Right renal pelvis (tissue), 4 donors: ENCODE data around the gene INVS. TPM values are rescaled to one million over a fixed set of nuclear protein-coding genes. Genes with fewer than 3 reads are reported as not detected.
"Not testable (repeated sequence)": the region's sequence is repeated elsewhere in the genome, so short reads cannot be mapped to it uniquely, and the experiment has no call there.

Source experiments
- DNase-seq, 4 donors: peaks; one replicate each; pipeline ENCODE4 v3.0.0-alpha.2; 2013; ENCODE audit warnings: low read depth in 4 of 4, low spot score in 3 of 4, missing footprints in 1 of 4
- polyA plus RNA-seq, 4 donors: library from polyadenylated mRNA; unstranded; fragments of 120-200 nt; gene quantifications; one replicate each; pipeline ENCODE4 v1.2.1, GENCODE V29; 2013; ENCODE audit not compliant: insufficient read length in 4 of 4

Gene INVS
- polyA plus RNA-seq, 4 donors, result 14.8 to 22.4 (median 16.5) TPM

DNA sequence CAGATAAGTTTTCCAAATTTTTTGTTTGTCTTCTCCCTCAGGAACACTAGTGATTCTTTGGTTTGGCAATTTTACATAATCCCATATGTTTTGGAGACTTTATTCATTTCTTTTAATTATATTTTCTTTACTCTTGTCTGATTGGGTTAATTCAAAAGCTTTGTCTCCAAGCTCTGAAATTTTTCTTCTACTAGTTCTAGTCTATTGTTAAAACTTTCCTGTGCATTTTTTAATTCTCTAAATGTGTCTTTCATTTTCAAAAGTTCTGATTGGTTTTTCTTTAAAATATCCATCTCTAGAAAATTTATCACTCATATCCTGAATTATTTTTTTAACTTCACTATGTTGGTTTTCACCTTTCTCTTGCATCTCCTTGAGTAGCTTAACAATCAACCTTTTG, 92.2 kb downstream of the INVS start:
- DNase-seq, result no peak

DNA sequence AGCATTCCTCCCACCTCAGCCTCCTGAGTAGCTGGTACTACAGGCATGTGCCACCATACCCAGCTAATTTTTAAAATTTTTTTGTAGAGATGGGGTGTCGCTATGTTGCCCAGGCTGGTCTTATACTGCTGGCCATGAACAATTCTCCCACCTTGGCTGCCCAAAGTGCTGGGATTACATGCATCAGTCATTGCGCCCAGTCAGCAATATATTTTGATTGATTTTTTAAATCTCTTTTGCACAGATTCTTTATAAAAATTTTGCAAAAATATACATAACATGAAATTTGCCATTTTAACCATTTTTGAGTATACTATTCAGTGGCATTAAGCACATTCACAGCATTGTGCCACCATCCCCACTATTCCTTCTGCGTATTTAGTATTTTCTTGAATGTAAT, 94.0 kb downstream of the INVS start:
- no peak for DNase-seq

DNA sequence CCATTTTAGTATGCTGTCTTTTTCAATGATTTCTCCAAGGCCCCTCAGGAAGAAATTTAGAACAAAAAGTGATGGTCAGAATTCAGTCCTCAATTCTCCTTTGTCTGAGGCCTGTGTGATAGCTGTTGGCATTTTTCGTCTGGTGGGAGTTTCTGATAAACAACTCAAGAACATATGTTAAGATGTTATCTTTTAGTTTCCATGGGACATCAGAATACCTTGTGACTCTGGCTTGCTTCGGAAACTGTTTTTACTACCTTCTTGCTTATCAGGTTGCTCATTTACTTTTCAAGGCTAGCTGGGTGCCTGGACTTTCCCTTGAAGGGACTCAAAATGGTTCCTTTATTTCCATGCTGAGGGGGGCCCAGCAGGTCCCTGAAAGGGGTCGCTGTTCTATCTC, 97.2 kb downstream of the INVS start:
- DNase-seq, result no peak

DNA sequence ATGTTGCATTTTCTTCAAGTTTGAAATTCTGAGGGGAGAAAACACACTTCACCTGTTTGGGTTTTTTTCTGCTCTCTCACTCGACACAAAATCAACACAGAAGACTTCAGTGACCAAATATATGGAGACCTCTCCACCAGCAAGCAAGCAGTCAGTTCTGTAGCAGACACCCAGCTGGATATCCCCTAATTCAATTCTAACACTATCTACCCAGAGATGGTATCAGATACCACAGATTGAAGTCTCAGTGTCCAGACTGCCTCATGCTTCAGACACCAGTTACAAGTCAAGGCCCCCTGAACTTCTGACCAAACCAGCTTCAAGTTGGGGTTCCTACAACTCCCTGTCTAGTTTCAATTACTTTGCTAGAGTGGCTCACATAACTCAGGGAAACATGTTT, 97.8 kb downstream of the INVS start:
- DNase-seq, result no peak

DNA sequence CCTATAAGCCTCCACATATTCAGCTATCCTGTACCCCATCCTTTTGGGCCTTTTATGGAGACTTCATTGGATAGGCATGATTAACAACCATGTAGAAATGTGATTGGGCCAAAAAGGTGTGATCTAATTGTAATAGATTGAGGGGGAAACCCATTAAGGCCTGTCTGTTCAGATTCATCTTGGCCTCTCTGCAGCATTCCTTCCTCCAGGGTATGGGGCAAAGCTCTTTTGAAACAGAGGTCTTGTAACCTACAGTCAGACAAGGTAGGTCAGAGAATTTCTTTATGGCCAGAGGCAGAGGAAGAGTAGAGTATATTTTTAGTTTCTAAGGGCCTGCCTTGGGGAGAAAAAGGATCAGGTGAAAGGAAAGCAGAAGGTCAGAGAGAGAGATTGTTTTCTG, 98.5 kb downstream of the INVS start:
- DNase-seq, result no peak

DNA sequence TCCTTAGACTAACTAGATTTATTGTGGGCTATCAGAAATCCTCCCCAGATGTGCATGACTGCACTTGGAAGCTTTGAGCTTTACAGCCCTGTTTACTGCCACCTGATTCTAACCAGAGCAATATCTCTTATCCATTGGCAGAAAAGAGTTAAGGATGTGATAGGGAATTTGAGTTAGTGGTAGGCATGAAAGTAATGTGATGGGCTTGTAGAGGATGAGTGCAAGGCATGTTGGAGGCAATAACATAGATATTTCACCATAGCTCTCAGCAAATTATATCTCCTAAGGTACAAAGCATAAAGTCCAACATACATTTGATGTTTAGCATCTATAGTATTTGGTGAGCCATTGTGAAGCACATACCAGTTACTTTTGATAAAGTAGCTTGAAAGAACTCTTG, 103.8 kb downstream of the INVS start:
- DNase-seq, result no peak

DNA sequence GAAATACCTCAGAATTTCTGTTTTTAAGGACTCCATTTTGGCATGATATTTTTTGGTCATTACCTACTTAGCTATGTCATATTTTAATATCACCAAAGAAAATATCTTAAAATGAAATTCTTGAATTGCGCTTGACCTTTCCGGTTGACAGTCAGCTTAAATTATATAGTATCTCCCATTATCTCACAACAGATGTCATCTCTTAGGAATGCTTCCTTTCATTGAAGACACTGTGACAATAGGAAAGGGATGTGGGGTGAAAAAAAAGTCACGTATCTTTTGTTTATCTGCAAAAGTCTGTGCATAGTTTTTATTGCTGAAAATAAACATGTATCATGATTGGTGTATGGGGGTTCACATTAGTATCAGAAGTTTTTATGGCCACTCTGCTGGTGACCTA, 105.8 kb downstream of the INVS start:
- DNase-seq, result no peak

DNA sequence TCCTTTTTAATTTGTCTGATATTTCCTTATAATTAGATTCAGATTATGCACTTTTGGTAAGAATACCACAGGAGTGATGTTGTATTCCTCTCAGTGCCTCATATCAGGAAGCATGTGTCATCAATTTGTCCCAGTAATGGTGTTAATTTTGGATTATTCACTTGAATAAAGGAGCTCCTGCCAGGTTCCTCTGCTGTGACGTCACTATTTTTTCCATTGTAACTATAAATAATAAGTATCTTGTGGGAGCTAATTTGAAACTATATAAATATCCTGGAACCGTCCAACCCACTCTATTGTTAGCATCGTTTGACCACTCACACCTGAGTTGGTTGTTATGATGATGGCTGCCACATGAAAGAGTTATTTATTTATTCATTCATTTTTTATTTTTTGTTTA, 107.9 kb downstream of the INVS start:
- DNase-seq, result no peak

DNA sequence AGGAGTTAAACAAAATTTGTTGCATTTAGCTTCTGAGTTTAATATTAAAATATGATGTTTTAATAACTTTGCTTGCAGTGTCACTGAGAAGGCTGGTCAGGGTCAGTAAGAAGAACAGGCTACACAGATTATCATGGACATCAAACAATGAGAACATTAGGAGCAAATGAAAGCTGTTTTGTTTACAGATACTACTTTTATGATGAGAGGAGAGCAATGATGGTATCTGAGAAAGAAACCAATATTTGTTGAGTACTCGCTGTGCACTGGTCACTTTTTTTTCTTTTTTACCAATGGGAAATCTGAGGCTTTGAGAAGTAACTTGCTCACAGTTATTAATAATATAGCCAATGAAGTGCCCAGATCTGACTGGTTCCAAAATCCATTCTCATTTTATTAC, 109.6 kb downstream of the INVS start:
- no peak for DNase-seq

DNA sequence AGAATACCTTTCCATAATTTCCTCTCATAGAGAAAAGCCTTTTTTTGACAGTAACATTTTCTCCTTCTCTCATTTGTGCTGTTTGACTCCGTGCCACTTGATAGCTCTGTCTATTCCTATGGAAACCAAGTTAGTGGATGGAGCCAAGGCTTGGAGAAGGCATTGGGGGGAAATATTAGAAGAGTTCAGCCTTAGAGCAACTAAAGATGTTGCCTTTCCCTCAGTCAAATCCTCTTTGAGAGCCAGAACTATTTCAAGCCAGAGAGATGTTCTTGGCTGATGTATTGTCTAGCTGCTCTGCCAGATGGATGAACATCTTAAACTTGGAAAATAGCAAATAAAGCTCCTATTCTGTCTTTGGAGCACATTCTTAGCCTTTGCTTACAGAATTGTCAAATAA, 112.4 kb downstream of the INVS start:
- DNase-seq, result no peak

DNA sequence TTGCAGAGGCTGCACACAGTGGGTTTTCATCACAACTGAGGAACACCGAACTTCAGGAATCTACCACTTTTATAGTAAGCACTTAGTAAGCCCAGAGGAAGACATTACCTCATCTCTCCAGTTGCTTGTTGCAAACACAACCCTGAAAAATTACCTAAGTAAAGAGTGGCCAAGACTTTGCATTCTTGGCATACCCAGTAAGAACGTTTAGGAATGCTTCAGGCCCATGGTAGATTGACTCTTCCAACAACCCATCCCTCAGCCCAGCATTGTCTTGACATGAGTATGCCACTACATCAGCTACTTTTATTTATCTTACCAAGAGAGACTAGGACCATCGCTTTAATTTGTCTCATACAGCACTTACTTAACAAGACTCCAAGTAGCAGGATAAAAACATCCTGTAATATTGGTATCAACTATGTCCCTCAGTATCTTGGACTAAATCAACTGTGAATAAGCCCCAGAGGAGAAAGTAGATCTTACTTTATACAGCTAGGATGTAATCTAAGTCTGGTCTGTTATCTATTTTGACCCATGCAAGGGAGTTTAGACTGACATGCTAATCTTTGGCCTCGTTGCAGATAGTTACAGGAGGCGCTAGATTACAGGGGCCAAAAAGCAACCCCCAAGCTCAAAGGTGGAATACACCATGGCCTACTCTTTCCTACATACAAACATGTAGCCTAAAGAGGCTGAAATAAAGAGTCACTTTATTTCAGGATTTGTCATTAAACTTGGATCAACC, 114.9 kb downstream of the INVS start:
- no peak for DNase-seq

DNA sequence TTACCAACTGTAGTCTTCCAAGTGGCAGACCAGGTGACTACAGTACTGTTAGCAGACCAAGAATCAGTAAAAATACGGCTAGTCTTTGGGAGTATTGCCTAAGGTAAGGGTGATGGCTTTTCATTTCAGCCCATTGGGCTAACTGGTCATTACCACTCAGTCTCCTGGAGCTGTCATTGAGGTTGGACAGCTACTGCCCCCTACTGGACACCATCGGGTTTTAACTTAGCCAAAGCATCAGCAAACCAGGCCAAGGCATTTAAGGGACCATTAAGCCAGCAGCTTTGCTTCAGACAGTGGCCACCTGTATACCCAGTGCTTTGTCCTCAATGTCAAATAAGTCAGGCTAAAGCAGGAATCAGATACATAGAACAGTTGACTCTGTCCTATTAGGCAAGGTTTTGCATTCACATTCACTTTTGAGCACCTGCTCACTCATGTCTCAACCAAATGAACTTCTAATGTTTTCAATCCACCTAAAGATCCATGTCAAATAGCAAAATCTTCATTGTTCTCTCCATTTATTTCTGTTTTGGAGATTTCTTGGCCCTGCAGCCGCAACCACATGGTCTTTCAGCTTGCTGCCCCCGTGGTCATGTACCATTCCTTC, 117.2 kb downstream of the INVS start:
- DNase-seq, result no peak

DNA sequence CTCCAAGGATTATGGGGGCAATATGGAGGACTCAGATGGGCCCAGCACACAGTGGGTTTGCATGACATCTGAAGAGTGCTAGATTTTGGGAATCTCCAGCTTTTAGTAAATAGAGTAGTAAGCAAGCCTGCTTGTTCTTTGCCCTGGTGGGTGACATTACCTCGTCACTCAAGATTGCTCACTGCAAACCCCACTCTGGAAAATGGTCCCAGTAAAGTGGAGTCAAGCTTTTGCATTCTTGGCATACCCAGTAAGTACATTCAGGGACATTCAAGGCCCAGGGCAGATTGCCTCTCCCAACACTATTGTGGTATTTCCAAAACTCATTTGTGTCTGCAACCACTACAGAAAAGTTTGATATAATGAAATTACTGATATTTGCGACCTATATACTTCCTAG, 118.5 kb downstream of the INVS start:
- DNase-seq, result no peak

DNA sequence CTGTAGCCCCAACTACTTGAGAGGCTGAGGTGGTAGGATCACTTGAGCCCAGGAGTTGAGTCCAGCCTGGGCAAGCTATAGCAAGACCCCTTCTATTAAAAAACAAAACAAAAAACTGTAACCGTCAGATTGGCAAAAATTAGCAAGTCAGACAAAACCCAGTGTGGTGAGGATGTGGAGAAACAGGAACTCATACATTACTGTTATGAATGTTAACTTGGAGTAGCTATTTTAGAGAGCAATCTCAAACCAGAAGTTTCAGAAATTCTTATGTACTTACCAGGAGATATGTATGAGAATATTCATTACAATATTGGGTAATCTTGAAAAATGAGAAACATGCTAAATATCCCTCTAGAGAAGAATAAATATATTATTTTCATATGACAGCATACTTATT, 120.3 kb downstream of the INVS start:
- no peak for DNase-seq

DNA sequence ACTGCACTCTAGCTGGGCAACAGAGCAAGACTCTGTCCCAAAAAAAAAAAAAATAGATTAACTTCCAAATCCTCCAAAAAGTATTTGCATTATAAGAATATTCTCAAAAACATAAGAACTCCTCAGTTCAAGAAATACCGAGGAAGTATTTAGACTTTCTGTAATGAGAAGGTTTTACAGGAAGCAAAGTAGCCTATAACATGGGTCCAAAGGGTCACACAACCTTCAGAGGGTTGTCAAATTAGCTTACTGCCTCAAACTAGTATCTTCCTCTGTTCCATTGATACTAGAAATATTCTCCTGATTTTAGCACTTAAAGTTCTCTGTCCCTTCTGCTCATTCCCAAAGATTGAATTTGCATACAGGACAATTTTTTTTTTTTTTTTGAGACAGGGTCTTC, 121.9 kb downstream of the INVS start:
- DNase-seq, result no peak

DNA sequence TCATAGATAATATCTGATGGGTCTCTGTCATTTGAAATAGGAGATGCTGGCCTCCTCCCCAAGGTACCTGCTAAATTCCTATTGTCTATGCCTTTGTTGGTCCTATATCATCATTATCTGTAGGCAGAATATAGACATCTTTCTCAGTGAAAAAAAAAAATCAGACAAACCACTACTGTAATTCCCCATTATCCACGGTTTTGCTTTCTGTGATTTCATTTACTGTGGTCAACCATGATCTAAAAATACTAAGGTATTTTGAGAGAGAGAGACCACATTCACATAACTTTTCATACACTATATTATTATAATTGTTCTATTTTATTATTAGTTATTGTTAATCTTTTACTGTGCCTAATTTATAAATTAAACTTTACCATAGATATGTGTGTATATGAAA, 122.5 kb downstream of the INVS start:
- DNase-seq, result no peak

DNA sequence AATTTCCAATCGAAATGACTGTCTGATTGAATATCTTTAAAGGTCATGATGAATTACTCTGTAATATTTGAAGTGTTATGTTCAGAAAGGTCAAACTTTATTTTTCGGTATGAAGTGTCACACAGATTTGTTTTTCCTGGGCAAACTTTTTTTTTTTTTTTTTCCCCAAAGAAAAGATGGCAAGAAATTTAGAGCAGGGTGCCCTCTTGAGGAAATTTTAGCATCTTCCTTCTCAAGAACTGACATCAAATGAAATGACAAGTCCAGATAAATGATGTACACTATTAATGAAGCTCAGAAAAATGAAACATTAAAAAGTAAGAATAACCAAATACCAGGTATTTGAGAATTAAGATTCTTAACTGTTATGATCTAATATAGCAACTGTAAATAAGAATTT, 123.6 kb downstream of the INVS start:
- peak in 1 of 4 donors; percentile 14 for DNase-seq

DNA sequence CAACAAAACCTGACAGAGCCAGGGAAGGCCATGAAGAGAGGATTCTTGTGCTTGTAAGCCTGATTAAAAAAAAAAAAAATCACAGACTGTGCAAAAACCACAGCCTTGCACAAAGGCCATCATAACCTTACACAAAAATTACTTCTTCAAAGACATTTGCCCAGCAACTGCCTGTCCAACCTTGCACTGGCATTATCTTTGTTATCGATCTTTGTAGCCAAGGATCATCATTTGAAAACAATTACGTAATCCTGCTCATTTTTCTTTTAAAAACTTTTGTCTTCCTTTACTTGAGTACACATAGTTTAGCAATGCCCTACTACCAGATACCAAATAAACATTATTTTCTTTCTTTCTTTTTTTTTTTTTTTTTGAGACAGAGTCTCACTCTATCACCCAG, 128.6 kb downstream of the INVS start:
- DNase-seq, result no peak

DNA sequence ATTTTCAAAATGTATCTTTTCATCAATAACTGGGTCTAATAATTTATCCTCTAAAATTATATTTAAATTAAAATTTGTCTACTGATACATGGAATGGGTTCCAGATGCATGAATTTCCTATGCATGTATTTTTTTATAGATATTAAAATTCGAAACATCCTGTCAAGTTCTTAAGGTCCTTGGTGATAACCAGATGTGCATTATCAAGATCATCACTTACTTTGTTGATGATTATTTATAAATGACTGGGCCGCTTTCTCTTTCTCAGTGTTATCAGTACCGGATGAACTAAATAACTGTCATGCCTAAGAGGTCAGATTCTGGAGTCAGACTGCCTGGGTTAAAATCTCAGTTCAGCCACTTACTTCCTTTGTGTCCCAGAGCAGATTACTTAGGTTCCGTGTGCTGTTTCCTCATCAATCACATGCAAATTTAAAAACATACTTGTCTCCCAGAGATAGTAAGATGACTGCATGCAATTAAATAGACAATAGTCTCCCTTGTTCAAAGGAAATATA, 129.4 kb downstream of the INVS start:
- no peak for DNase-seq

DNA sequence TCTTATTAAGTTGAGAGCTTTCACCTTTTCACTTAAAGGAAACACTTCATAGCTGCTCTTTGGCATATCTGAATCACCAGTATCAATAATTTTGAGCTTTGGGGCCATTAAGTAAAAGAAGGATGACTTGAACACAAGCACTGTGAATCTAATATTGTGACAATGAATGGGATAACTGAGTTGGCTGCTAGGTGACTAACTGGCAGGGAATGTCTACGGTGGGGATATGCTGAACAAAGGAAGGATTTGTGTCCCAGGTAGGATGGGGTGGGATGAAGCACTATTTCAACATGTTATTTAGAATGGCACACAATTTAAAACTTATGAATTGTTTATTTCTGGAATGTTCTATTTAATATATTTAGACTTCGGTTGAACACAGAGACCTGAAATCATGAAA, 130.1 kb downstream of the INVS start:
- no peak for DNase-seq

DNA sequence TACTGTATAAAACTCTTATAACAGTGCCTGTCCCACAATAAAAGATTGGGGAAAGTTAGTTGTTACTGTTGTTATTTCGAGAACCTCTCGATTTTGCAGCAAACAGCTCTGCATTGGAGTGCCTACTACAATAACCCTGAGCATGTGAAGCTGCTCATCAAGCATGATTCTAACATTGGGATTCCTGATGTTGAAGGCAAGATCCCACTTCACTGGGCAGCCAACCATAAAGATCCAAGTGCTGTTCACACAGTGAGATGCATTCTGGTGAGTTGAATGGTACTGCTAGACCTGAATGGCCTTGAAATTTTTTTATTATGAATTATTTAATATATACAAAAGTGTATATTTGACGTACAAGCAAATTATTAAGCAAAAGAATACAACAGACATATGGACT, 130.5 kb downstream of the INVS start:
- DNase-seq, result no peak

DNA sequence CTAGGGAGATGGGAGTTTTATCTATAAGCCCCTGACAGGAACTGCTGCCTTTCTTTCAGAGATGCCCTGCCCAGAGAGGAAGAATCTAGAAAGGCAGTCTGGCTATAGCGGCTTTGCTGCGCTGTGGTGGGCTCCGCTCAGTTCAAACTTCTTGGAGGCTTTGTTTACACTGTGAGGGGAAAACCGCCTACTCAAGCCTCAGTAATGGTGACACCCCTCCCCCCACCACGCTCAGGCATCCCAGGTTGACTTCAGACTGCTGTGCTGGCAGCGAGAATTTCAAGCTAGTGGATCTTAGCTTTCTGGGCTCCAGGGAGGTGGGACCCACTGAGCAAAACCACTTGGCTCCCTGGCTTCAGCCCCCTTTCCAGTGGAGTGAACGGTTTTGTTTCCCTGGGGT, 137.9 kb downstream of the INVS start:
- DNase-seq, result not testable (repeated sequence)

DNA sequence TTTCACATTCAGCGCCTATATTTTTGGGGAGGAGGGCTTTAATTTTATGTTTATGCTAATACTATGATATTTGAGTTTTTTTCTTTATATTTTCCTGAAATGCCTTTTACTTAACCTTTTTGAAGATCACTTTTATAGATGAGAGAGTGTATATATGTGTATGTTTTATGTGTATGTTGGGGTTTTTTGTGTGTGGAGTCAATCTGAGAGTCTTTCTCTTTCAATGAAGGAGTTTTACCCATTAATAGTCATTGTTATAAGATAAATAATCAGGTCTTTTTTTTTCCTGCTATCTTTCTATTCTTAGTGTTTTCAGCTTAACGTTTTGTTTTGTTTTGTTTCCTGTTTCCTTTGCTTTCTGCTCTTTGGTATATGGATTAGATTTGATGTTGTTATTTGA, 141.5 kb downstream of the INVS start:
- no peak for DNase-seq
